HG03025 (cell line): Measurements from ENCODE around the gene TMEM238L.

Experiments used
- ATAC-seq: cut with Tn5 transposase; IDR thresholded peaks from one replicate; pipeline ENCODE4 v1.9.1; 2021; ENCODE audit warnings: mild to moderate bottlenecking, moderate library complexity; ENCODE audit not compliant: unreplicated experiment, low FRiP score

Gene TMEM238L

GRCh38 chr17:10806545-10807262 lies 2.8 kb upstream of the TMEM238L start:
- no peak for ATAC-seq

- ATAC-seq, result no peak
Measured at GRCh38 chr17:10805911-10806310, 2.0 kb upstream of the TMEM238L start.

GRCh38 chr17:10804546-10804945 lies 647 bp upstream of the TMEM238L start:
- no peak for ATAC-seq

GRCh38 chr17:10803350-10803749 lies 549 bp downstream of the TMEM238L start:
- ATAC-seq, result no peak

- no peak for ATAC-seq
Measured at GRCh38 chr17:10802496-10803284, 1.2 kb downstream of the TMEM238L start.

GRCh38 chr17:10799407-10799806 lies 4.5 kb downstream of the TMEM238L start:
- ATAC-seq, result no peak

- ATAC-seq, result no peak
Measured at GRCh38 chr17:10798910-10799309, 5.0 kb downstream of the TMEM238L start.

GRCh38 chr17:10798332-10798749 lies 5.6 kb downstream of the TMEM238L start:
- no peak for ATAC-seq

- ATAC-seq, result no peak
Measured at GRCh38 chr17:10797476-10798328, 6.2 kb downstream of the TMEM238L start.

- no peak for ATAC-seq
Measured at GRCh38 chr17:10793816-10794215, 10.1 kb downstream of the TMEM238L start.

- ATAC-seq, result no peak
Measured at GRCh38 chr17:10793256-10793655, 10.6 kb downstream of the TMEM238L start.

GRCh38 chr17:10792151-10792550 lies 11.7 kb downstream of the TMEM238L start:
- ATAC-seq, result no peak

GRCh38 chr17:10790491-10791401 lies 13.2 kb downstream of the TMEM238L start:
- ATAC-seq, result no peak

GRCh38 chr17:10789694-10790271 lies 14.1 kb downstream of the TMEM238L start:
- ATAC-seq, result no peak

GRCh38 chr17:10787306-10788045 lies 16.4 kb downstream of the TMEM238L start:
- ATAC-seq, result no peak

GRCh38 chr17:10785295-10785694 lies 18.6 kb downstream of the TMEM238L start:
- ATAC-seq, result no peak

- ATAC-seq, result no peak
Measured at GRCh38 chr17:10779609-10780008, 24.3 kb downstream of the TMEM238L start.

GRCh38 chr17:10777890-10778289 lies 26.0 kb downstream of the TMEM238L start:
- no peak for ATAC-seq
